Hepatic stellate cell (primary cell): Measurements from ENCODE around the gene IFI30.

Experiments used
- DNase-seq: peaks from one replicate; pipeline ENCODE4 v3.0.0; 2011; ENCODE audit warnings: low spot score

The IFI30 gene

GRCh38 chr19:18171605-18172327, 1.8 kb upstream of the IFI30 start:
- DNase-seq: no peak

- no peak for DNase-seq
Measured at GRCh38 chr19:18172331-18173053, 1.1 kb upstream of the IFI30 start.

GRCh38 chr19:18173054-18173571, 500 bp upstream of the IFI30 start:
- DNase-seq: peak; percentile 89

- DNase-seq: no peak
Measured at GRCh38 chr19:18174983-18175382, 1.4 kb downstream of the IFI30 start.

- DNase-seq: no peak
Measured at GRCh38 chr19:18176367-18177310, 3.0 kb downstream of the IFI30 start.

- no peak for DNase-seq
Measured at GRCh38 chr19:18179957-18180356, 6.3 kb downstream of the IFI30 start.

GRCh38 chr19:18183529-18183928, 9.9 kb downstream of the IFI30 start:
- DNase-seq: no peak

GRCh38 chr19:18185538-18185937, 11.9 kb downstream of the IFI30 start:
- DNase-seq: no peak

GRCh38 chr19:18190278-18190677, 16.7 kb downstream of the IFI30 start:
- DNase-seq: no peak

GRCh38 chr19:18191640-18192062, 18.0 kb downstream of the IFI30 start:
- no peak for DNase-seq

GRCh38 chr19:18192673-18193387, 19.2 kb downstream of the IFI30 start, which contains the start of gene MPV17L2:
MPV17L2 (plus strand) TSS chr19:18193218; CDS start chr19:18193282, 64 bp downstream.
- DNase-seq: peak; percentile 97

GRCh38 chr19:18193388-18194180, 20.0 kb downstream of the IFI30 start:
- DNase-seq: no peak

GRCh38 chr19:18194181-18194530, 20.5 kb downstream of the IFI30 start:
- no peak for DNase-seq

GRCh38 chr19:18194554-18195238, 21.1 kb downstream of the IFI30 start:
- DNase-seq: peak; percentile 46

- DNase-seq: no peak
Measured at GRCh38 chr19:18196511-18196845, 22.9 kb downstream of the IFI30 start.

- no peak for DNase-seq
Measured at GRCh38 chr19:18197306-18197705, 23.7 kb downstream of the IFI30 start.

- no peak for DNase-seq
Measured at GRCh38 chr19:18197941-18198340, 24.3 kb downstream of the IFI30 start.

GRCh38 chr19:18198374-18198773, 24.8 kb downstream of the IFI30 start:
- no peak for DNase-seq

GRCh38 chr19:18202397-18202777, 28.8 kb downstream of the IFI30 start:
- no peak for DNase-seq

- no peak for DNase-seq
Measured at GRCh38 chr19:18202778-18203407, 29.3 kb downstream of the IFI30 start.
